Measurements from ENCODE around the gene NDOR1.

Gene NDOR1

DNA sequence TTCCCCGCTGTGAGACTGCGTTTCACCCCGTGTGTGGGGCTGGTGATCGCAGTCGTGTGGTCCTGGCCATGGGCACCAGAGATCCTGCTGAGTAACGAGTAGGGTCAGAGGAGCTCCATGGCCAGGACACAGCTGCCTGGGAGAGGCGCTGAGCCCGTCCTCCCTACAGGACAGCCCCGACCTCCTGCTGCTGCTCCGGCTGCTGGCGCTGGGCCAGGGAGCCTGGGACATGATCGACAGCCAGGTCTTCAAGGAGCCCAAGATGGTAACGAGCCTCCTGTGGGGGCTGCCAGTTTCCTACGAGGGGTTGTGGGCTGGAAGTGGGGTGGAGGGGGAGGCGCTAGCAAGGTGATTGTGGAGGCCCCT is 60.6 kb downstream of the NDOR1 start:
- no peak for FAIRE-seq

Data from colon (tissue), 2 donors.